C4-2B (cell line): ENCODE results near the gene TNS3.

Source experiments
- H3K27ac ChIP-seq: fragments of 450-650 bp; 2 replicates; pipeline ENCODE4 v1.5.1; 2017
- CTCF ChIP-seq: fragments of 450-650 bp; conservative IDR thresholded peaks from 2 replicates; pipeline ENCODE4 v1.5.1; 2017; ENCODE audit warnings: mild to moderate bottlenecking
- ZFX ChIP-seq: fragments of 450-650 bp; IDR thresholded peaks from 2 replicates; pipeline ENCODE4 v1.6.1; 2017

Gene TNS3

GRCh38 chr7:47505312-47506007, 76.5 kb downstream of the TNS3 start:
- H3K27ac ChIP-seq = no peak overlapping the region
- TF ChIP-seq ZFX (no peak), CTCF (no peak)

DNA sequence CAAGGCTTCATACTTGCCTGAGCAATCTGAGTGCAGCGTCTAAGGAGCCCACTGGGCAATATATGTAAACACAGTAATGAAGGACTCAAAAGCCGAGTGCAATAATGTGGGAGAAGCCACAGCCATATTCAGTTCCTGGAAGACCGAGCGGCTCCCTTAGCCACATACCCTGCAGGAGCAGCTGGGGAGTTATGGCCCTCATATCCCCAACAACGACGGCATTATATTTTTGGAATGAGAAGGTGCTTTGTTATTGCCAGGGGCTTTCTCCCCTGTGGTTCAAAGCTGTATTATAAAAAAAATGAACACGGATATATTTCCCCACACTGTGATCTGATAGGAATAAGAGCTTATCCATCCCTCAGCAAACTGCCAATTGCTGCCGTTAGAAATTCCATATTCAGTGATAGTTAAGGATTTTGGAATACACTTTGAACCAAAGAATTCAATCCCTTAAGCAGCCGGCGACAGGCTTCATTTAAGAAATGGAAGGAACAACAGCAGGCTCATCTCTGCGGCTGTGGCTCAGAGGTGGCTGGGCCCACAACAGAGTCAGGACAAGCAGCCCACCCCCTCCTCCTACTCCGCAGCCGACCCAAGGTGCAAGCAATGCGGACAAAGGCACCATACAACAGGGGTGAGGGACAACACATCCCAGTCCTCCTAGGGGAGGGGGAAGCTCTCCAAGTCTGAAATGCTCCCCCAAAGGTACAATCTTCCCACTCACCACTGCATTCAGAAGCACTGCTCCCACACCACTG, 77.2 kb downstream of the TNS3 start:
- TF ChIP-seq CTCF (no peak), ZFX (no peak)
- H3K27ac ChIP-seq = no peak overlapping the region

DNA sequence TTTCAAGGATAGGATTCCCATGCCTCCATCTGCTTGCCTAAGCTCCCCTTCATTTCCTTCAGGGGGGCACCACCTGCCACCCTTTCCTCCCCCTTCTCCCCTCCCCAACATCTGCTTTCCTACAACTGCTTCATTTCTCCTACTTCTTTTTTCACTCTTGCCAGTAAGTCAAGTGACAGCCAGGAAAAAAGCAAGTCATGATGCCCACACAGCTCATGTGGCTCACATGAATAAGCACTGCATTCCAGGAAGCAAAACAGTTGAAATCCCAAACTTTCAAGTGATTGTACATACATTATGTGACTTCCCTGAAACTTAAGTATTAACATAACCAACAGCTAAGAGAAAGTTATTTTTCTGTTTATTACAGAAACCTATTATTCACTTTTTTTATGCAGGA, 78.6 kb downstream of the TNS3 start:
- no peak for TF ChIP-seq ZFX
- TF ChIP-seq CTCF = no peak
- no peak overlapping the region for H3K27ac ChIP-seq

GRCh38 chr7:47502240-47502877, 79.6 kb downstream of the TNS3 start:
- TF ChIP-seq CTCF (no peak), ZFX (no peak)
- H3K27ac ChIP-seq = no peak overlapping the region

DNA sequence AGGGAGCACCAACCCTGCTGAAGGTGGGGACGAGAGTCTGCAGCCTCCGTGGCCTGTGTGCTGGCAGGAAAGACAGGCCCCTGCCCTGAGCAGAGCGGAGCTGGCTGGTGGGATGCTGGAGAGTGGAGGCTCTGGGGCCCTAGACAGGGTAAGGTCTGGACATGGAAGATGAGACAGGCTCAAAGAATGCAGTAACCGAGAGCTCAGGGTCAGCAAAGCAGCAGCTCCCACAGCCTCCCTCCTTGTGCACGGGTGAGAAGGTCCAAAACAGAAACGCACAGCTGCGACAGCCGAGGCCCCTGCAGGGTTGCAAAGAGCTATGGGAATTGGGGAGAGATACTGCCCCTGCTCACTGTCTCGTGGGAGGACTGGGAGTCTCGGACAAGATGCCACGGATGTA, 80.5 kb downstream of the TNS3 start:
- TF ChIP-seq ZFX (no peak), CTCF (no peak)
- H3K27ac ChIP-seq = no peak overlapping the region

DNA sequence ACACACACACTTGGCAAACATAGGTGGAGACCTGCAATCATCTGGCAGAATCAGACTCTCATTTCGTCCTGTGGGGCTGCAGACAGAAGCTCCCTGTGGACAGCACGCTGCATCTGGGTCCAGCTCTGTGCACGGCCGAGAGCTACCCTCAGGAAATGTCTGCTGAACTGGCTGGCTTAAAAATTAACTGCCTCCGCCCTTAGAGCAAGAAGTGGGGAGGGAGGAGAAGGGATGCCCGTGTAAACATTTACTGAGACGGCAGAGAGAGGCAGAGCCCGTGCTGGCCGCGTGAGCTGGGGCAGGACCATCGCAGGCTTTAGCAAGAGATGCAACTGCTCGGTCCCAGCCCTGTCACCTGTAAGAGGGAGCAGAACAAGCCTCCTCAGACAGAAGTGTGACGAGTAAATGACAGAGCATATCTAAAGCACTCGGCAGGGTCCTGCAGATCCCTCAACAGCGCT, 81.8 kb downstream of the TNS3 start:
- no peak overlapping the region for H3K27ac ChIP-seq
- TF ChIP-seq ZFX (no peak), CTCF (no peak)
